Measurements from ENCODE around the gene CHD3.

CHD3 gene

DNA sequence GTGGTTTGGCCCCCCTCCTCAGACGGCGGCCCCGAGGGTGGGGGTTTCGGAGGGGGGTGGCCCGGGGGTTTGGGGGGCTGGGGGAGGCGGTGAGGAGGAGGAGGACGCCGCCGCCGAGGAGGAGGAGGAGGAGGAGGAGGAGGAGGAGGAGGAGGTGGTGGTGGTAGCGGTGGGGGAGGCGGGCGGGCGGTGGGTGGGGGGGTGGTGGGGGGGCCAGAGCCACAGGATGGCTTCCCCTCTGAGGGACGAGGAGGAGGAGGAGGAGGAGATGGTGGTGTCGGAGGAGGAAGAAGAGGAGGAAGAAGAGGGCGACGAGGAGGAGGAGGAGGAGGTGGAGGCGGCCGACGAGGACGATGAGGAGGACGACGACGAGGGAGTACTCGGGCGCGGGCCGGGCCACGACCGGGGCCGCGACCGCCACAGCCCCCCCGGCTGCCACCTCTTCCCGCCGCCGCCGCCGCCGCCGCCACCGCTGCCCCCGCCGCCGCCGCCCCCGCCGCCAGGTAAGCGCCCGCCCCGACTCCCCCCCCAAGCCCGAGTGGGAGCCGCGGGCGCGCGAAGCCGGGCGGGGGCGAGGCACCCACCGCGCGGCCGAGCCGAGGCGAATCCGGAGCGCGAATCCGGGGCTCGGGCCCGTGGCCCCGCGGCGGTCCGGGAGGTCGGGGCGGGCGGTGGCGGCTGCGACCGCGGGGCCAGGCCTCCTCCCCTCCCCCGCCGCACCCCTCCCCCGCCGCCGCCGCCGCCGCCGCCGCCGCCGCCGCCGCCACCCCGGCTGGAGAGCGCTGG, 3.8 kb upstream of the CHD3 start (continued):
- TF ChIP-seq, protein P1, sequence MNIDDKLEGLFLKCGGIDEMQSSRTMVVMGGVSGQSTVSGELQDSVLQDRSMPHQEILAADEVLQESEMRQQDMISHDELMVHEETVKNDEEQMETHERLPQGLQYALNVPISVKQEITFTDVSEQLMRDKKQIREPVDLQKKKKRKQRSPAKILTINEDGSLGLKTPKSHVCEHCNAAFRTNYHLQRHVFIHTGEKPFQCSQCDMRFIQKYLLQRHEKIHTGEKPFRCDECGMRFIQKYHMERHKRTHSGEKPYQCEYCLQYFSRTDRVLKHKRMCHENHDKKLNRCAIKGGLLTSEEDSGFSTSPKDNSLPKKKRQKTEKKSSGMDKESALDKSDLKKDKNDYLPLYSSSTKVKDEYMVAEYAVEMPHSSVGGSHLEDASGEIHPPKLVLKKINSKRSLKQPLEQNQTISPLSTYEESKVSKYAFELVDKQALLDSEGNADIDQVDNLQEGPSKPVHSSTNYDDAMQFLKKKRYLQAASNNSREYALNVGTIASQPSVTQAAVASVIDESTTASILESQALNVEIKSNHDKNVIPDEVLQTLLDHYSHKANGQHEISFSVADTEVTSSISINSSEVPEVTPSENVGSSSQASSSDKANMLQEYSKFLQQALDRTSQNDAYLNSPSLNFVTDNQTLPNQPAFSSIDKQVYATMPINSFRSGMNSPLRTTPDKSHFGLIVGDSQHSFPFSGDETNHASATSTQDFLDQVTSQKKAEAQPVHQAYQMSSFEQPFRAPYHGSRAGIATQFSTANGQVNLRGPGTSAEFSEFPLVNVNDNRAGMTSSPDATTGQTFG (tag by site-specific recombination; IDR thresholded peaks at IDR 0.05; ENCODE audit: borderline replicate concordance) = no peak
- TF ChIP-seq ZNF664 (tag by site-specific recombination; IDR thresholded peaks at IDR 0.05) = no peak
- TF ChIP-seq EGR2 (tag by site-specific recombination; IDR thresholded peaks at IDR 0.05; ENCODE audit: low read depth) = peak; percentile 70; the same call in 1 of the 2 replicates
- TF ChIP-seq ZNF404 (tag by site-specific recombination; IDR thresholded peaks at IDR 0.05) = no peak
- TF ChIP-seq ZNF433 (tag by site-specific recombination; IDR thresholded peaks at IDR 0.05; ENCODE audit: low read depth) = no peak
- TF ChIP-seq, protein P2, sequence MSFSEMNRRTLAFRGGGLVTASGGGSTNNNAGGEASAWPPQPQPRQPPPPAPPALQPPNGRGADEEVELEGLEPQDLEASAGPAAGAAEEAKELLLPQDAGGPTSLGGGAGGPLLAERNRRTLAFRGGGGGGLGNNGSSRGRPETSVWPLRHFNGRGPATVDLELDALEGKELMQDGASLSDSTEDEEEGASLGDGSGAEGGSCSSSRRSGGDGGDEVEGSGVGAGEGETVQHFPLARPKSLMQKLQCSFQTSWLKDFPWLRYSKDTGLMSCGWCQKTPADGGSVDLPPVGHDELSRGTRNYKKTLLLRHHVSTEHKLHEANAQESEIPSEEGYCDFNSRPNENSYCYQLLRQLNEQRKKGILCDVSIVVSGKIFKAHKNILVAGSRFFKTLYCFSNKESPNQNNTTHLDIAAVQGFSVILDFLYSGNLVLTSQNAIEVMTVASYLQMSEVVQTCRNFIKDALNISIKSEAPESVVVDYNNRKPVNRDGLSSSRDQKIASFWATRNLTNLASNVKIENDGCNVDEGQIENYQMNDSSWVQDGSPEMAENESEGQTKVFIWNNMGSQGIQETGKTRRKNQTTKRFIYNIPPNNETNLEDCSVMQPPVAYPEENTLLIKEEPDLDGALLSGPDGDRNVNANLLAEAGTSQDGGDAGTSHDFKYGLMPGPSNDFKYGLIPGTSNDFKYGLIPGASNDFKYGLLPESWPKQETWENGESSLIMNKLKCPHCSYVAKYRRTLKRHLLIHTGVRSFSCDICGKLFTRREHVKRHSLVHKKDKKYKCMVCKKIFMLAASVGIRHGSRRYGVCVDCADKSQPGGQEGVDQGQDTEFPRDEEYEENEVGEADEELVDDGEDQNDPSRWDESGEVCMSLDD (tag by site-specific recombination; IDR thresholded peaks at IDR 0.05) = 0 out of 2 replicates have a peak, but pooled peaks have one; percentile 28
- TF ChIP-seq, protein P3, sequence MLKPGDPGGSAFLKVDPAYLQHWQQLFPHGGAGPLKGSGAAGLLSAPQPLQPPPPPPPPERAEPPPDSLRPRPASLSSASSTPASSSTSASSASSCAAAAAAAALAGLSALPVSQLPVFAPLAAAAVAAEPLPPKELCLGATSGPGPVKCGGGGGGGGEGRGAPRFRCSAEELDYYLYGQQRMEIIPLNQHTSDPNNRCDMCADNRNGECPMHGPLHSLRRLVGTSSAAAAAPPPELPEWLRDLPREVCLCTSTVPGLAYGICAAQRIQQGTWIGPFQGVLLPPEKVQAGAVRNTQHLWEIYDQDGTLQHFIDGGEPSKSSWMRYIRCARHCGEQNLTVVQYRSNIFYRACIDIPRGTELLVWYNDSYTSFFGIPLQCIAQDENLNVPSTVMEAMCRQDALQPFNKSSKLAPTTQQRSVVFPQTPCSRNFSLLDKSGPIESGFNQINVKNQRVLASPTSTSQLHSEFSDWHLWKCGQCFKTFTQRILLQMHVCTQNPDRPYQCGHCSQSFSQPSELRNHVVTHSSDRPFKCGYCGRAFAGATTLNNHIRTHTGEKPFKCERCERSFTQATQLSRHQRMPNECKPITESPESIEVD (tag by site-specific recombination; IDR thresholded peaks at IDR 0.05) = no peak
- no peak for TF ChIP-seq ZNF248 (tag by site-specific recombination; IDR thresholded peaks at IDR 0.05)
- no peak for TF ChIP-seq KLF10 (tag by site-specific recombination; IDR thresholded peaks at IDR 0.05)

DNA sequence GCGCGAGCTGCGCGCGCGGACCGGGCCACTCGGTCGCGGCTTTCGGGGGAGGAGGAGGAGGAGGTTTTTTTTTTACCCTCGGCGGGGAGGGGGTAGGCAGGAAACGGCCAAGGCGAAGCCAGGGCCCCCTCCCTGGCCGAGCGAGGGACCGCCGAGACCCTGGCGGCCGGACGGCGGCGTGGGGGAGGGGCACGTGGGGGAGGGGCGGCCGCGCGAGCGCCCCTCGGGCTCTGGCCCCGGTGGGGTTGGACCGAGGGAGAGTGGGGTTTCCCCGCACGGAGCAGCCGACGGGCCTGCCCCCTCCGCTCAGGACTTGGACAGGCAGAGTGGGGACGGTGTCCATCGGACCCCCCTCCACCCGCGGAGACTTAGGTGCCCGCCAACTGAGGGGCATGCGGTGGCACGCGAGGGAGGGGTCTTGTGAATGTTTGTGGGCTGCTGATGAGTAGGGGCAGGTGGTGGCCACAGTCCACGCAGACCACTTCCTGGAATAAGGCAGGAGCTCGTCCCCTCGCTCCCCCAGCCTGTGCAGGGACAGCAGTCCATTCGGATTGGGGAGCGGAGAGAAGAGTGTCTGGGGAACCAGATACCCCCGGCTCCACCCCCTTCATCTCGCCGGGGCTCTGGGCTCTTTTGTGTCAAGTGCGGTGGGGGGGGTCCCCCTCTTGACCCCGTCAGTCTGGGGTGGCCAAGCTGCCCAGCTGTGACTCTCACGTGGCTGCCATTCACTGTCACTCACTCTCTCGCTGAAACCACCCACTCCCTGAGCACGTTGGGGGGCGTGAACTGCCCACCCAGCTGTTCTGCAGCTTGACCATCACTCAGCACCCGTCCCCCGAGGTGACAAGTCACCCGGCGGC, 3.0 kb upstream of the CHD3 start:
- CTCF ChIA-PET = interaction anchor here (0.6 to 1.0 kb wide), 3 partner anchors 11 to 112 kb away, joined by 3 to 4 read pairs (median 4); no protein-coding TSS in a partner anchor
- Histone ChIP-seq H3K9me3 (ENCODE audit: control insufficient read depth, insufficient read depth, low read depth, low read length) (no peaks in the 10 kb centered on the region), H3K4me3 (ENCODE audit: low read depth, low read length) (peak overlapping the region; percentile 55), H3K4me1 (ENCODE audit: control insufficient read depth, insufficient read depth, low read length) (peaks cover 30% of the 10 kb centered on the region), H3K27ac (ENCODE audit: extremely low read depth, low read depth, low read length) (peak overlapping the region; percentile 94), H3K36me3 (ENCODE audit: control insufficient read depth in 2 of 2, insufficient read depth in 1 of 2, low read length in 2 of 2) (peaks cover 15 to 36% of the 10 kb centered on the region in 2 experiments)
- POLR2A ChIA-PET = interaction anchor here (0.7 to 1.8 kb wide), 8 partner anchors 15 to 362 kb away, joined by 3 to 9 read pairs (median 6); partner anchors contain the start of genes CTC1 and NAA38
- TF ChIP-seq ZBTB17 (tag by site-specific recombination; IDR thresholded peaks at IDR 0.05) (peak; percentile 91), EGR2 (tag by site-specific recombination; IDR thresholded peaks at IDR 0.05; ENCODE audit: low read depth) (peak; percentile 75), GLIS1 (tag by site-specific recombination; IDR thresholded peaks at IDR 0.05) (peak; percentile 99), PRDM1 (tag by site-specific recombination; IDR thresholded peaks at IDR 0.05) (peak; percentile 77), GLIS2 (tag by site-specific recombination; IDR thresholded peaks at IDR 0.05) (peak; percentile 97)
- TF ChIP-seq, protein P4, sequence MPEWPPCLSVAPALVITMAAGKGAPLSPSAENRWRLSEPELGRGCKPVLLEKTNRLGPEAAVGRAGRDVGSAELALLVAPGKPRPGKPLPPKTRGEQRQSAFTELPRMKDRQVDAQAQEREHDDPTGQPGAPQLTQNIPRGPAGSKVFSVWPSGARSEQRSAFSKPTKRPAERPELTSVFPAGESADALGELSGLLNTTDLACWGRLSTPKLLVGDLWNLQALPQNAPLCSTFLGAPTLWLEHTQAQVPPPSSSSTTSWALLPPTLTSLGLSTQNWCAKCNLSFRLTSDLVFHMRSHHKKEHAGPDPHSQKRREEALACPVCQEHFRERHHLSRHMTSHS (tag by site-specific recombination; IDR thresholded peaks at IDR 0.05) = no peak
- TF ChIP-seq, protein P5, sequence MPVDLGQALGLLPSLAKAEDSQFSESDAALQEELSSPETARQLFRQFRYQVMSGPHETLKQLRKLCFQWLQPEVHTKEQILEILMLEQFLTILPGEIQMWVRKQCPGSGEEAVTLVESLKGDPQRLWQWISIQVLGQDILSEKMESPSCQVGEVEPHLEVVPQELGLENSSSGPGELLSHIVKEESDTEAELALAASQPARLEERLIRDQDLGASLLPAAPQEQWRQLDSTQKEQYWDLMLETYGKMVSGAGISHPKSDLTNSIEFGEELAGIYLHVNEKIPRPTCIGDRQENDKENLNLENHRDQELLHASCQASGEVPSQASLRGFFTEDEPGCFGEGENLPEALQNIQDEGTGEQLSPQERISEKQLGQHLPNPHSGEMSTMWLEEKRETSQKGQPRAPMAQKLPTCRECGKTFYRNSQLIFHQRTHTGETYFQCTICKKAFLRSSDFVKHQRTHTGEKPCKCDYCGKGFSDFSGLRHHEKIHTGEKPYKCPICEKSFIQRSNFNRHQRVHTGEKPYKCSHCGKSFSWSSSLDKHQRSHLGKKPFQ (tag by site-specific recombination; IDR thresholded peaks at IDR 0.05) = no peak
- TF ChIP-seq, protein P6, sequence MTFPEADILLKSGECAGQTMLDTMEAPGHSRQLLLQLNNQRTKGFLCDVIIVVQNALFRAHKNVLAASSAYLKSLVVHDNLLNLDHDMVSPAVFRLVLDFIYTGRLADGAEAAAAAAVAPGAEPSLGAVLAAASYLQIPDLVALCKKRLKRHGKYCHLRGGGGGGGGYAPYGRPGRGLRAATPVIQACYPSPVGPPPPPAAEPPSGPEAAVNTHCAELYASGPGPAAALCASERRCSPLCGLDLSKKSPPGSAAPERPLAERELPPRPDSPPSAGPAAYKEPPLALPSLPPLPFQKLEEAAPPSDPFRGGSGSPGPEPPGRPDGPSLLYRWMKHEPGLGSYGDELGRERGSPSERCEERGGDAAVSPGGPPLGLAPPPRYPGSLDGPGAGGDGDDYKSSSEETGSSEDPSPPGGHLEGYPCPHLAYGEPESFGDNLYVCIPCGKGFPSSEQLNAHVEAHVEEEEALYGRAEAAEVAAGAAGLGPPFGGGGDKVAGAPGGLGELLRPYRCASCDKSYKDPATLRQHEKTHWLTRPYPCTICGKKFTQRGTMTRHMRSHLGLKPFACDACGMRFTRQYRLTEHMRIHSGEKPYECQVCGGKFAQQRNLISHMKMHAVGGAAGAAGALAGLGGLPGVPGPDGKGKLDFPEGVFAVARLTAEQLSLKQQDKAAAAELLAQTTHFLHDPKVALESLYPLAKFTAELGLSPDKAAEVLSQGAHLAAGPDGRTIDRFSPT (tag by site-specific recombination; IDR thresholded peaks at IDR 0.05) = peak; percentile 93
- TF ChIP-seq, protein P2 (tag by site-specific recombination; IDR thresholded peaks at IDR 0.05) = peak; percentile 92
